GM19468 (cell line): Measurements from ENCODE around the gene NT5M.

Source experiments
- ATAC-seq: cut with Tn5 transposase; IDR thresholded peaks from one replicate; pipeline ENCODE4 v1.9.1; 2021; ENCODE audit warnings: mild to moderate bottlenecking, moderate library complexity, moderate number of reproducible peaks; ENCODE audit not compliant: unreplicated experiment; ENCODE audit errors: extremely low read depth

The NT5M gene

DNA sequence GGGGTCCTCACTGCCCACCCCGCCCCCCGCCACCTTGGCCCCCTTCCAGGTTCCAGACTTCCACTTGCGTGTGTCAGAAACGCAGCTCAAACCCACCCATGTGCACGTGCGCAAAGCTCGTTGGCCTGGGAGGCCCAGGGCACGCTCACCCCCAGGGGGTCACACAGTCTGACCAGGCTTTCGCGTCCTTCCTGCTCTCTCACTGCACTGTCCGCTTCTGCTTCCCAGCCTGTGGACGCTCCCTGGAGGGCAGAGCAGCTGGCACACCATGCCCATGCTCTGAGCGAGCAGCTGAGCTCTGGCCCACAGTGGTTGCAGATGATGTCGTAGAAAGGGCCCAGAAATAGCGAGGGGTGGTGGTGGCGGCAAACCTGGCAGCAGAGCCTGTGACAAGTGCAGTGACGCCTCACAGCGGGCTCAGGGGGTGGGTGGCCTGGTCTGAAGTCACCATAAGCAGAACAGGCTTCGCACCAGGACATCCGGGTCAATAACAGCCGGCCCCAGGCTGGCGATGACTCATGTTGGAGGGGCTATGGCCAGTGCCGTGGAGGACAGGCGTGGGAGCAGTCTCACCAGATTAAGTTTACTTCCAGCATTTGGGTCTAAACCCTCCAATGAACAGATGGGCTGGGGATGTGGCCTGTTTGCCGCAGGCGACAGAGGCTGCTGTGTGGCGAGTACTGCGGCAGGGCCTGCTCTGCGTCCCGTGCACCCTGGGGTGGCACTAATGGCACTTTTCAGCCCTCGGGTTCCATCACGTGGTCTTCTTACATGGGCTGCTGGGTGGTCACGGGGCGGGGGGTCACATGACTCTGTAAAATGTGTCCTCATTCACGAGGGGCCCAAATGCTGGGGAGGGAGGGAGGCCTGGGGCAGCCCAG lies 49.0 kb downstream of the NT5M start:
- no peak for ATAC-seq

DNA sequence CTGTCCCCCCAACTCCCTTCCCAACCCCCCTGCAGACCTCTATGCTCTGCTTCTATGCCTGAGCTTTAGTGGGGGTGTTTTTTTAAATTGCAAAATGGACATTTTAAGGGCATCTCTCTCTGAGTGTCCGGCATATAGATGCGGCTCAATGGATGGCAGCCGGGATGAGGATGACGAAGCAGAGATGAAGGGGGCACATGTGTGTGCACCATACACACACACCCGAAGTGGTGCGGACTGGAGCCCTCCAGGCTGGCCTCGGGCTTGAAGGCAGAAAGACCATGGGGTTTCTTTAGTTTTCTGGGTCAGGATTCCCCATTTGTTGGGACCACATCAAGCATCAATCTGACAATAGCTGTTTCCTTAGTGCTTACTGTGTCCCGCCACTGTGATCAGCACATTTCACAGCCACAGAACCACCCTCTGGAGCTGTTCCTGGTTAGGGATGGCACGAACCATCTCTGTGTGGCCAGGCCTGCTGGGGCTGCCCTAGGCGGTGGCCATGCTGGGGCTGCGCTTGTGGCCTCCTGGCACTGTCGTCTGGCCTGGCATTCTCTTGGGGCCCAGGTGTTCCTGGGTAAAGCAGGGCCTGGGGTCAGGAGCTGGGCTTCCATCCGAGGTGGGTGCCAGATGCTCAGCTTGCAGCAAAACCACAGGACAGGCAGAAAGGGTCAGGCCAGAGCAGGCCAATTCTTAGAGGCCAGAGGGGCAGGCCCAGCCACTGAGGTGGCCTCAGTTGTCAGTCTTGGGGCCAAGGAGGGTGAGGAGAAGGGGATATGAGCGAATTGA lies 49.9 kb downstream of the NT5M start:
- no peak for ATAC-seq

DNA sequence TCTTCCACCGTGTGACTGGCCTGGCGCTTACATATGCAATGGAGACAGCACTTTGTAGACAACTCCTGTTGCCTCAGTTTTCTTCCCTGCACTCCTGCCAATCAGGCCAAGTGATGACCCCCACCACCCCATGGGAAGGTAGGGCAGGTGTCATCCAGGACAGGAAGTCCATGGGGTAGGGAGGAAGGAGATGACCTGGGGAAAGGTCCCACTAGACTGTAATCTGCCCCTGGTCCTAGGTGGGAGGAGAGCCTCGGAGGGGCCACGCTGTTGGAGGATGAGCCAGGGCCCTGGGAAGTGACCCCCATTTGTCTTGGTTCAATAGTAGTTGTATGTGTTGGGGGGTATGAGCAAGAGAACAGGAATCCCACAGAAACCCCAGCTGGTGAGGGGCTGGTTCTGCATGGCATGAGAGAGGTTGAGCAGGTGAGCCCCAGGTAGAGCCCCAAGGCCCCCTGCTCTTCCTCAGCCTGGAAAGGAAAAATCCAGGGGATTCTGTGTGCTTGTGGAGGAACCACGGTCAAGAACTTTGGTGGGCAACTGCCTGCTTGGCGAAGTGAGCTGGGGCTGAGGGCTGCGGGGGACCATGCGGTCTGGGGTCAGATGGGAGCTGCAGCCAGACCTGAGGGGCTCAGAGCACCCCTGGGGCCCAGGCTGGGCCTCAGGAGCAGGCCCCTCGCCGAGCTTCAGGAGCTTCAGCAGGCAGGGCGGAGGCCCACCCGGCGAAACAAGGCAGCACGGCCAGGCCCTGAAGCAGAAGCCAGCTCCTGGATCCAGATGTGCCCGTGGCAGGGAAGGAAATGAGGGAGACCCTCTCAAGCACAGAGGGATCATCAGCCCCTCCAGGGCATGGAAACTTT lies 50.7 kb downstream of the NT5M start:
- no peak for ATAC-seq

DNA sequence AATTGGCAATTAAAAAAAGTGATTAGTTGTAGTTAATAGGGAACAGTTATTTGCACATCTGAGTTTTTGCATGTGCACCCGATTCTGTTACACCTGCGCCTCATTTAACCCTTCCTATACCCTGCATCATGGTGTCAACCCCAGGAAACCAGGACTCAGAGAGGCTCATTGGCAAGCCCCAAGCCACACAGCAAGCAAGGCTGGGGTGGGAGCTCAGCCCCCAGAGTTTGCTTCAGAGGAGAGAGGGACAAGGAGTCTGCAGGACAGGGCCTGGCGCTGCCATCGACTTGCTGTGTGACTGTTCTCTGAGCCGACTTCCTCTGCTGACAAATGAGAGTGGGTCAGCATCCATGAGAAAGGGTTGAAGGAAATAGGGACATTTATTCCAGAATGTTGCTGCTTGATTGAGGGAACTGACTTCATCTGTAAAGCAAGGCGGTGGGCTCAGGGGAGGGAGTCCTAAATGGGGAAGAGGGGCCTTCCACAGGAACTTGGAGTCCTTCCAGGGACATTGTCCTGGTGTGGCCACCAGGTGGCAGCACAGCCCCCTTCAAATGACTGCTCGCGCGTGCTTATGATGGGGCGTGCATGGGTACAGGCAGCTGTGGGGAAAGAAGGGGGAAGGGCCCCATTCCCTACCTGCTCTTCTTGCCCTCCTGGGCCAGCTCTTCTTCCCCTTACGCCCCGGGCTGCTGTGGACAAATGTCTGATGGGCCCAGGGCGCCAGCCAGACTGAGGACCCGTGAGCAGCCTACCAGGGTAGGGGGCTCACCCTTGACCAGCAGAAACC lies 51.6 kb downstream of the NT5M start:
- no peak for ATAC-seq

DNA sequence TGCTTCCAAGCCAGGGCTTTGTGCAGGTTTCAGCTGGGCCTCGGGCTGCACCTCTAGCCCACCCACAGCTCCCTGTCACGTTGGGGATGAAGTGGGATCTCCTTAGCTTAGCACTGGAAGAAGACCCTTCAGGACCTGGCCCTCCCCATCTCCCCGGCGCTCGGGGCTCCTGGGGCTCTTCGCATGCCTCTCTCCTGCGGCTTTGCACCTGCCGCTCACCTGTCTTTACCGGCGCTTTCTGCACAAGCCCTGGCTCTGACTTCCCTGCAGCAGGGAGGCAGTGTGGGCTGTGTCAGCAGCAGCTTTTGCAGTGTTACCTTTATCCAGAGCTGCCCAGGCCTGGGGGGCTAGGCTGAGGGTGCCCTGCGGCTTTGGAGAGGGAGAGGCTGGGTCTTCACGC lies 52.3 kb downstream of the NT5M start:
- ATAC-seq, result no peak

DNA sequence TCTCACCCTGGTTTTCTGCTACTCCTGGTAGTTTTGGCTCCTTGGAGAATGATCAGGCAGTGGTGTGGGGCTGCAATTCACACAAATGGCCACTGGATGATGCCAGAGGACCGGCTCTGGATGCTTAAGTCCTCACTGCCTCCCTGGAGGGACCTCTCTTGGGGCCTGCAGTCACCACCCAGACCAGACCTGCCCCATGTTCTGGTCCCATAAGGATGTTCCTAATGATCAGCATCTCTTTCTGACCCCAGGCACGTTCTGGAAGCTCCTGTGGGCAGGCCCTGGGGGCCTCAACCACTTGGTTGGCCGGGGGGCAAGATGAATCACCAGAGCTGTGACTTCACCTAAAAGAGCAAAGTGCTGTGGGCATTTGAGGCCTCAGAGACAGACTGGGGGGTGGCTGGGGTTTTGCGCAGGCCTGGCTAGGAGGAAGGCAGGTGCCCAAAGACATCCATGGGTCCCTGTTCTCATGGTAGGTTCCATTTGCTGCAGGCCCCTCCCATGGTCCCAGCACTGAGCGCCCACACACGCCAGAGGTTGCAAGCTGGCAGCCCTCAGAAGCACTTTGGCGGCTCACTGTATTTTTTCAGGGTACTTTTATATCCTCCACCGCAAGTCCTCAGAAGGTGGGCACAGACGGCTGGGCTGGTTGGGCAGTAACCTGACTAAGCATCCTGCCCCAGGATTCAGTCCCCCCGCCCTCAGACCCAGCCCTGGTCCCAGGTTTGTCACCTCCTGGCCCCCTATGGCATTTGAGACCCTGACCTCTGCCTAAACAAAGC lies 53.2 kb downstream of the NT5M start:
- no peak for ATAC-seq

DNA sequence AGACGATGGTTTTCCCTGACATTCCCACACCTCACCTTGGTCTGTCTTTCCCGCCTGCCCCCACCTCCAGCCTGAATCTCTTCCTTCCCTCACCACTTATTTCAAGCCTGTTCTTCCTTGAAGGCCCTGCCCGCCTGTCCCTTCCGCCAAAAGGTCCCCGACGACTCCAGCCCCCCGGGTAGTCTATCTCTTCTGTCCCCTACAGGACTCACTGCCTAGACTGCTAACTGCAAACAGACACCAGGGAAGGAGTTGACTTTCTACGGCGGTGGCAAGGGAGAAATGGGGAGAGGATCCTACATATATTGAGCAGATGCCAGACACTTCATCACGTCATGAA lies 53.7 kb downstream of the NT5M start:
- ATAC-seq, result no peak

DNA sequence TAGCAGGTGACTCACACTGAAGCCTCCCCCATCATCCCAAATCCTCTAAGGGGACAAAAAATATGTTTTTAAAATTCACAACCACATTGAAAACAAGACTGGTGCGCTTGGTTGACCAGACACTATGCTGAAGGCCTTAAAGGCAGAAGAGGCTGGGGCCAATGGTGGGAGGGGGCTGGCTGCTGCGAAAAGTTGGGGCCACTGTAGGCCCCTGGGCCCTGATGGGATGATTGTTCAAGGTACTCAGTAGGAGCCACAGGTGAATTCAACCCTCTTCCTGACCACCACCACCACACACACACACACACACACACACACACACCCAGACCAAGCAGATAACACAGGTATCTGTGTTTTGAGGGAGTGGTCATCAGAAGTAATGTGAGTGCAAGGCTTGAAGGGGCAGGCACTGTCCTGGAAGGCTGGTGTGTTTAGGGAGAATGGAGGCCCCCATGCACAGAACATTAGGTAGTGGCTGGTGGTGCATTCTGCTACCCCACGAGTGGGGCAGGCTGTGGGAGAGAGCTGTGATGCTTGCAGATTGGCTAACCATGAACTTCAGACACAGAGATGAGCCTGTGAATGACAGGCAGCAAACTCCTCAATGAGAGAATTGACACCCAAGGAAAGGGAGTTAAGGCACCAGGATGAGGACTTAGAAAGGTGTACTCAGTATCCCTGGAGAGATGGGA lies 55.0 kb downstream of the NT5M start:
- ATAC-seq, result no peak

DNA sequence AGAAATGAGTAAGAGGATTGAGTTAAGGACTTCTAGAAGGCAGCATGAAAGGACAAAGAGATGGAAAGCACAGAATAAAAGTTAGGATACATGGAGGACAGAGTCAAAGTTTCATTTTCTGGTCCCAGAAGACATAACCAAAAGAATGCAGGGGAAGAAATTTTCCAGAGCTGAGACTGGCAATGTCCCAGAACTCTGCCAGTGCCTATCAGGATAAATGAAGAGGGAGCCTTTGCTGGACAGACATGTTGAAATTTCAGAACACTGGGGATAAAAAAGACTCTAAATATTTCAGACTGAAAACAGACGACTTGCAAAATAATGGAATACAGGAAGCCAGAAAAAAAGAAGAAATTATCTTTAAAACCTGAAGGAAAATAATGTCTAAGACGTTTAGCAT lies 55.7 kb downstream of the NT5M start:
- no peak for ATAC-seq

DNA sequence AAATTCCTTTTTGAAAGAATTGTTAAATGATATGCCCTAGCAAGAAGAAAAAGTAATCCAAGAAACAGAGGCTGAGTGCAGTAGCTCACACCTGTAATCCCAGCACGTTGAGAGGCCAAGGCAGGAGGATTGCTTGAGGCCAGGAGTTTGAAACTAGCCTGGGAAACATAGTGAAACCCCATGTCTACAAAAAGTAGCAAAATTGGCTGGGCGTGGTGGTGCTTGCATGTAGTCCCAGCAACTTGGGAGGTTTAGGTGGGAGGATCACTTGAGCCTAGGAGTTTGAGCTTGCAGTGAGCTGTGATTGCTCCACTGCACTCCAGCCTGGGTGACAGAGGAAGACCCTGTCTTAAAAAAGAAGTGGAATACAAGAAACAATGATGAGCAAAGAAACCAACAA lies 56.1 kb downstream of the NT5M start:
- no peak for ATAC-seq

DNA sequence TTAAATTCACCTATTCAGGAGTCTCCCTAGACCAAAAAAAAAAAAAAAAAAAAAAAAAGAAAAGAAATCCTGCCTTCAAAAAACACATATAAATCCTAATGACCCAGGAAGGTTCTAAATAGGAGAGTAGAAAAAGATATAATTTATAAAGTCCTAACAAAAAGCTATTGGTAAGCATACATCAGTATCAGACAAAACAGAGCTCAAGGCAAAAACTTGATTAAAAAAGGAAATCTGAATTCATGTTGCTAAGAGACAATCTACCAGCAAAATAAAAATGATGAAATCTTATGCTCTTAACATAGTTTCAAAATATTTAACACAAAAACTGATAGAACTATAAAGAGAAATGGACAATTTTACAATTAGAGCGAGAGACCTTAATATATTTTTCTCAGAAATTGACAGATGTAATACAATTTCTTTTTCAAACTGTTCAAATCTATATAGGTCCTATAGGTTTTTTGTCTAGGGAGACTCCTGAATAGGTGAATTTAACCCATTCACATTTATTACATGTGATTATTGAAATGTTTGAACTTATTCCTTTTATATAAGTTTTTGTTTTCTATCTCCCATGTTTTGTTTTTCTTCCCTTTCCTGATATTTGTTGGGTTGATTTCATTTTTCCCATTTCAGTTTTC lies 57.0 kb downstream of the NT5M start:
- no peak for ATAC-seq

DNA sequence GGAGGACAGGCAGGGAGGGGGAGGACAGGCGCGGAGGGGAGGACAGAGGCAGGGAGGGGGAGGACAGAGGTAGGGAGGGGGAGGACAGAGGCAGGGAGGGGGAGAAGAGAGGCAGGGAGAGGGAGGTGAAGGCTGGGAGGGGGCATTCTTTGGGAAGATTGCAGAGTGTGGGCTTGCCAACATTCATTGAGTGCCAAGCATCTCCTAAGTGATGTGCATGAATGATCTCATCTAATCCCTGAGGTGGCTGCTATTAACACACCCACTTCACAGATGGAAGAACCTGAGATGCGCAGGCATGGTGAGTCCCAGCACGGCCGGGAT lies 58.3 kb downstream of the NT5M start:
- no peak for ATAC-seq

DNA sequence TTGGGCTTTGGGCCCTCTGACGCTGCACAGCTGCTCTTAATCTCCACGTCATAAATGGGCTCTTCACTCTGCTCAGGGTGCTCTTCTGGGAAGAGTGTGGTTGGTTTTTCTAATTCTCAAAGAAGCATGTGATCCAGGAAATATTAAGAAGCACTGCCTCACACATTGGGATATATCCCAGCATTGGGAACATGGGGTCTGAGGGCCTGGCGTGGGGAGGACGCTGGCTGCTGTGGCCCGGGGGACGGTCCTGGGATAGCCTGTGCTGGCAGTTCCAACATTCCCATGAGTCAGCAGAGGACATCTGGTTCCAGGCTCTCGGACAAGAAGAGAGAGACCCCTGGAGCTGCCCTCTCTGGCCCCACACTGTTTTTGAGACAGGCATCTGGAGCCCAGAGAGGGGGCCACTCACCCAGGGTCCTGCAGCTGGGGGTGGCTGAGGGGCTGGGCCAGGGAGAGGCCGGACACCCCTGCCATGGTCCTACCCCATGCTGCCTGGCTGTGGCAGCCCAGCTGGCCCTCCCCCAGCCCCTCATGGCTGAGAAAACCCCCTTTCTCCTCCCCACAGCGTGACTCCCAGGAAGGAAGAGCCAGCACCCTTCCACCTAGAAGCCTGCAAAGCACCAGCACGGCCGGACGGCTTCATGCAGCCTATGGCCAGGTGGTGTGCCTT lies 58.8 kb downstream of the NT5M start:
- no peak for ATAC-seq

DNA sequence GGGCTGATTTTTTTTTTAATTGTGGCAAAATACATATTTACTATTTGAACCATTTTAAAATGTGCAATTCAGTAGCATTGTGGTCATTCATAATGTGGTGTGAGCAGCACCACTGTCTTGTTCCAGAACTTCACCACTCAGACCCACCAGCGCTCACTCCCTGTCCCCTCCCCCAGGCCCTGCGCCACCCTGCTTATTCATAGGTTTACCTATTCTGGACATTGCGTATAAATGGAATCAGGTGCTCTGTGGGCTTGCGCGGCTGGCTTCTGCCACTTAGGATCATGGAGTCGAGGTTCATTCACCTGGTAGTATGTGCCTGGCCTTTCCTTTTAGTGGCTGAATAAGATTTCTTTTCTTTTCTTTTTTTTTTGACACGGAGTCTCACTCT lies 59.4 kb downstream of the NT5M start:
- no peak for ATAC-seq

DNA sequence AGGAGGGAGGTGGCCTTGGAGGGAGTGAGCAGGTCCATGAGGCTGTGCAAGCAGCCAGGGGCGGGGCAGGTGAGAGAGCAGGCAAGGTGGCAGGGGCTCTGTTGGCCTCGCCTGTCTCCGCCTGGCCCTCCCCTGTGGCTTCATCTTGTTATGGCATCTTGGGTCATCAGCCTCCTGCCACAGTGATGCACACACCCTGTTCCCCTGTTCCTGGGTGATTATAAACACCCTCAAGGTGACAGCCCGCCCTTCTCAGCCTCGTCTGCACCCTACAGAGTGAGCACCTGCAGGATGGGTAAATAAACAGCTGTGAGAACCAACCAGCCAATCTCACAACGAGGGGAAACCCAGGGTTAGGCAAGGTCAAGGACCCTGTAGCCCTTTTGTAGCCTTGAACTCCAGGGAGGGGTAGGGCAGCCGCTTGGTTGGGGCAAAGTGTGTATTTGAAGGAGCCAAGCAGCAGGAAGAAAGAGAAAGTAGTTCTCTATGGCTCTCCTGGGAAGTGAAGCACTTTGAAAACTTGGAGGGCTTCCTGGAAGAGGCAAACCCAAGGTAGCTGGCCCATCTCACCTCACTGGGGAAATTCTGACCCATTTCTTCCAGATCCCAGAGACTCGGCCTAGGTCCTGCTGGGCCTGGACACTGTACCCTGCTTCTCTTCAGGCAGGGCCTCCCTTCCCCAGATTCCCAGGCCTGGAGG lies 60.6 kb downstream of the NT5M start:
- ATAC-seq, result no peak

DNA sequence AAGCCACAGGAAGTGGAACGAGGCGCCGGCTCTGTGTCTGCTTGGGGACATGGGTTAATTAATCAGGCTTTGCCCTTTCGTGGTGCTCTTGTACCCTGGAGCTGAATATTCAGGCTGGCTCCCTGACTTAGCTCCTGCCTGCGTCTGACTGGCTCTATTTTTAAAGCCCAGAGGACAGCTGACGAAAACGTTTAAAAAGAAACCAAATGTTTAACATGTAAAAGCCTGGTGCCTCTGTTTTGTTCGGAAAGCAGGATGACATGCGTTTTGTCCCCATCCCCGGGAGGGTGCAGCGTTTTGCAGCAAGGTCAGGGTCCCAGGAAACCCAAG lies 61.1 kb downstream of the NT5M start:
- ATAC-seq, result no peak

DNA sequence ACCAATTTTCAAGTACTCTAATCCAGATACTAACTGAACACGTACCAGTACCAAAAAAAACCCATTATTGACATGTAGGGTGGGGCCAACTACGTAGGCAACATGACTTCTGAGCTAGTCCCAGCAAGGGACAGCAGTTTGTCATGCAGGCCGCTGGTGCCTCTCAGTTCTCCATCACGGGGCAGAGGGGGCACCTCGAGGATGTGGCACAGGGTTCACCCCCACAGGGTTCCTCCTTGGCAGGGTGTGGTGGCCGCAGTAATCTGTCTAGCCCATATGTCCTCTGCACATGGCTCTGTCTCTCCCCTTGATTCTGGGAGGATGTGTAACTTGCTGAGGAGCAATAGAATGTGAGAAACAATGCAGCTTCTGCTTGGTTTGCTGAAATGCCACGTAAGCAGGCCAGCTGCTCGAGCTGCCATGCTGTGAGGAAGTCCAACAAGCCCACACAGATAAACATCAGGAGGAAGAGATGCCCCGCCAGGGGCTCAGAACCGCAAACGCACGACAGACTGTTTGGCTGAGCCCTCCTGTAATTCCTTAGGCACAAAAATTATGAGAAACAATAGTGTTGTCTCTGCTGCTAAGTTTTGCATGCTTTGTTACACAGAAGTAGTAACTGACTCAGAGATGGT lies 62.4 kb downstream of the NT5M start:
- no peak for ATAC-seq
